Measurements from ENCODE around the gene ATP13A3. TPM values are rescaled to one million over a fixed set of nuclear protein-coding genes. Genes with fewer than 3 reads are reported as not detected.

Gene ATP13A3
- total RNA-seq, 1 donor from 2014 or later: 63.1 TPM

DNA sequence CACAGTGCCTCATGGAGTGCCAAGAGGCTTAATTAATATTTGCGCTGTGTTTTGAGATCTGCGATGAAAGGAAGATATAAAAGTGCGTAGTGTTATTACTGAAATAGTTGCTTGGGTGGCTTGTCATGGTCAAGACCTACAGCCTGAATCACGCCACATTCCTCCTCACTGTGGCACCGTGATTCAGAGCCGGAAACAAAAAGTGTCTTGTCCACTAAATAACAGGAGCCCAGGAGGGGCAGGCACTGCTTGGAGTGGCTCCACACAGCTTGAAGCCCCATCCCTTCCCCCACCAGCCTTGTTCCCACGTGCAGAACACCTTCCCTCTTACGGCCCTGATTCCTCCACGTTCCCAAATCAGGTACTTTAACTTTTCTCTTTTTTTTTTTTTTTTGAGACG, 116.0 kb downstream of the ATP13A3 start:
- TF ChIP-seq, protein P1, sequence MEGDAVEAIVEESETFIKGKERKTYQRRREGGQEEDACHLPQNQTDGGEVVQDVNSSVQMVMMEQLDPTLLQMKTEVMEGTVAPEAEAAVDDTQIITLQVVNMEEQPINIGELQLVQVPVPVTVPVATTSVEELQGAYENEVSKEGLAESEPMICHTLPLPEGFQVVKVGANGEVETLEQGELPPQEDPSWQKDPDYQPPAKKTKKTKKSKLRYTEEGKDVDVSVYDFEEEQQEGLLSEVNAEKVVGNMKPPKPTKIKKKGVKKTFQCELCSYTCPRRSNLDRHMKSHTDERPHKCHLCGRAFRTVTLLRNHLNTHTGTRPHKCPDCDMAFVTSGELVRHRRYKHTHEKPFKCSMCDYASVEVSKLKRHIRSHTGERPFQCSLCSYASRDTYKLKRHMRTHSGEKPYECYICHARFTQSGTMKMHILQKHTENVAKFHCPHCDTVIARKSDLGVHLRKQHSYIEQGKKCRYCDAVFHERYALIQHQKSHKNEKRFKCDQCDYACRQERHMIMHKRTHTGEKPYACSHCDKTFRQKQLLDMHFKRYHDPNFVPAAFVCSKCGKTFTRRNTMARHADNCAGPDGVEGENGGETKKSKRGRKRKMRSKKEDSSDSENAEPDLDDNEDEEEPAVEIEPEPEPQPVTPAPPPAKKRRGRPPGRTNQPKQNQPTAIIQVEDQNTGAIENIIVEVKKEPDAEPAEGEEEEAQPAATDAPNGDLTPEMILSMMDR (IDR thresholded peaks at IDR 0.05): no peak
- no peak for DNase-seq (ENCODE audit: extremely low spot score, unreplicated experiment)
- H3K27me3 Mint-ChIP-seq (ENCODE audit: unreplicated experiment): peaks cover 40% of the 10 kb centered on the region
- H3K9me3 Mint-ChIP-seq (ENCODE audit: unreplicated experiment): no peaks in the 10 kb centered on the region
- no peak overlapping the region for H3K27ac Mint-ChIP-seq (ENCODE audit: unreplicated experiment)
- H3K4me3 Mint-ChIP-seq (ENCODE audit: unreplicated experiment): no peak overlapping the region
- no peaks in the 10 kb centered on the region for H3K36me3 Mint-ChIP-seq (ENCODE audit: unreplicated experiment)
- peaks cover 28% of the 10 kb centered on the region for H3K4me1 Mint-ChIP-seq (ENCODE audit: unreplicated experiment)

- peaks cover 32% of the 10 kb centered on the region for H3K4me1 Mint-ChIP-seq (ENCODE audit: unreplicated experiment)
- no peak within 1 kb of the TSS for H3K27ac Mint-ChIP-seq (ENCODE audit: unreplicated experiment)
- H3K9me3 Mint-ChIP-seq (ENCODE audit: unreplicated experiment): no peaks in the 10 kb centered on the region
- peaks cover 32% of the 10 kb centered on the region for H3K27me3 Mint-ChIP-seq (ENCODE audit: unreplicated experiment)
- no peaks in the 10 kb centered on the region for H3K36me3 Mint-ChIP-seq (ENCODE audit: unreplicated experiment)
- DNase-seq (ENCODE audit: extremely low spot score, unreplicated experiment): no peak
- TF ChIP-seq, protein P1 (IDR thresholded peaks at IDR 0.05): no peak
- no peak within 1 kb of the TSS for H3K4me3 Mint-ChIP-seq (ENCODE audit: unreplicated experiment)
Measured at GRCh38 chr3:194369522-194370279, 117.1 kb downstream of the ATP13A3 start, which contains the start of gene LRRC15. LRRC15 (minus strand) TSS chr3:194369743; CDS start chr3:194361043, 8,700 bp downstream.

DNA sequence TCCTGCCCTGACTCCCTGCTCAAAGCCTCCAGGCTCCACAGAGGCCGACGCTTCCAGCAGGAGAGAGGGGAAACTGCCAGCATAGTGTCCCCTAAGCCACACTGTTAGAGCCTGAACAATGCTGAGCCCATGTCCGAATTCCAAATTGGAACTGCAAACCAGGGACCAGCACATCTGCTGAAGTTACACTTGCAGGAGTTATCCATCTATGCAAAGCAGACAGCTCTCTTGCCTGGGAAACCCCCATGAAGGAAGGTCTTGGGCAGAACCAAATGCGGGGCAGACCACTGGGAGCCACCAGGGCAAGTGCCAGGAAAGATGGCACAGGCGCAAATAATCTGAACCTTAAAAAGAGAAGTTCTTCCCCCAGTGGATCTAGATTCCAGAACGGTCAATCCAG, 117.9 kb downstream of the ATP13A3 start:
- no peak overlapping the region for H3K27ac Mint-ChIP-seq (ENCODE audit: unreplicated experiment)

DNA sequence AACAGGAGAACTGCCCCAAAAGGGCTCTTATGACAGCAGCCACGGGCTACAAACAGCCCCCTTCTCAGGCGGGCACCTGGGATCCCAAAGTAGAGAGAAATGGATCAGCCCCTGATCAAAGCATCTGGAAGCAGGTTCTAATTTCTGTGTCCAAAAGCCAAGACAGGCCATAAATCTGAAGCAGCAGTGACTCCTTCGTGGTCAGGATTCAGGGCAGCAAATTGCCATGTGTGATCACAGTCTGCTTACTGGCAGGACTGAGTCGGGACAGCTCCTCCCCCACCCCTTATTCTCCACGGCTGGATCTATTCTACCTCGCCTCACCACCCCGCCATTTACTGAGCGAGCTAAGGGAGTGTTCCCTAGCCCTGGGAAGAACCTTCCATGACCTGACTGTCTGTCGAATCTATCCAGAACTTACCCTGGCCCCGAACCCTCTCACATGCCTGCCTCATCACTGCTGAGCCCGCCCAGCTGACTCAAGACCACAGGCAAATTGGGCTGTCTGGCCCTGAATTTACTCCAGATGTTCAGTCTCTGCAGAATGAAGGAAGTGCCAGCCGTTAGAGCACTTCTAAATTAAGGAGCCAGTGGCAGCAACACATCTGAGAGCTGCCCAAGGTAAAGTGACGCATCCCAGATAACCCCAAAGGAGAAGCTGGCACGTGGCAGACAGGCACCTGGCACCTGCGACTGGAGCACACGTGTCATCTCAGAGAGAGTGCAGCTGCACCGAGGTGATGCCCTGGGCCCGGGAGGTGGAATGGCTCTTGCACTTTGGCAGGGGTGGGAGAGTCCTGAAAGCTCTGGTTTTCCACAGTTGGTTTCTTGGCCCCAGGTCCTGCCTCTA, 118.6 kb downstream of the ATP13A3 start:
- no peaks in the 10 kb centered on the region for H3K9me3 Mint-ChIP-seq (ENCODE audit: unreplicated experiment)
- DNase-seq (ENCODE audit: extremely low spot score, unreplicated experiment): no peak
- H3K36me3 Mint-ChIP-seq (ENCODE audit: unreplicated experiment): no peaks in the 10 kb centered on the region
- peak overlapping the region; percentile 59 for H3K27ac Mint-ChIP-seq (ENCODE audit: unreplicated experiment)
- no peak overlapping the region for H3K4me3 Mint-ChIP-seq (ENCODE audit: unreplicated experiment)
- peaks cover 44% of the 10 kb centered on the region for H3K4me1 Mint-ChIP-seq (ENCODE audit: unreplicated experiment)
- TF ChIP-seq, protein P1 (IDR thresholded peaks at IDR 0.05): no peak
- peaks cover 23% of the 10 kb centered on the region for H3K27me3 Mint-ChIP-seq (ENCODE audit: unreplicated experiment)

More for the DNA sequence above, 117.9 kb downstream of the ATP13A3 start:
- peaks cover 27% of the 10 kb centered on the region for H3K27me3 Mint-ChIP-seq (ENCODE audit: unreplicated experiment)
- TF ChIP-seq, protein P1 (IDR thresholded peaks at IDR 0.05): no peak
- H3K9me3 Mint-ChIP-seq (ENCODE audit: unreplicated experiment): no peaks in the 10 kb centered on the region
- H3K4me3 Mint-ChIP-seq (ENCODE audit: unreplicated experiment): no peak overlapping the region
- DNase-seq (ENCODE audit: extremely low spot score, unreplicated experiment): no peak
- H3K4me1 Mint-ChIP-seq (ENCODE audit: unreplicated experiment): peaks cover 40% of the 10 kb centered on the region
- no peaks in the 10 kb centered on the region for H3K36me3 Mint-ChIP-seq (ENCODE audit: unreplicated experiment)

All from osteocyte (in vitro differentiated cells).